ENCODE results near the gene SLC25A3. TPM values are rescaled to one million over a fixed set of nuclear protein-coding genes. Genes with fewer than 3 reads are reported as not detected.
"Not testable (repeated sequence)": the region's sequence is repeated elsewhere in the genome, so short reads cannot be mapped to it uniquely, and the experiment has no call there.

SLC25A3 gene
- total RNA-seq = 100 to 1,000 TPM; 680 to 698 TPM

GRCh38 chr12:98593351-98594049, at the start of gene SLC25A3:
SLC25A3 (plus strand) TSS chr12:98593686; CDS start chr12:98593979, 293 bp downstream.
- H3K9me3 ChIP-seq = no peaks in the 10 kb centered on the region
- no peaks in the 10 kb centered on the region for H3K27me3 ChIP-seq
- H3K4me3 ChIP-seq = peak within 1 kb of the TSS; percentile 79
- DNase-seq = peak; percentile 95
- H3K27ac ChIP-seq = peak within 1 kb of the TSS; percentile 92
- H3K36me3 ChIP-seq = no peaks in the 10 kb centered on the region
- TF ChIP-seq CTCF (IDR thresholded peaks at IDR 0.05) = no peak
- no peaks in the 10 kb centered on the region for H3K4me1 ChIP-seq
- intact Hi-C loops (cut with DNase I) = no loop called here
- peak within 1 kb of the TSS; percentile 98 to 100 for H3K9ac ChIP-seq (ENCODE audit: low read depth in 2 of 2, low read length in 2 of 2)

- no peak overlapping the region for H3K27ac ChIP-seq
- no peak for DNase-seq
- no peaks in the 10 kb centered on the region for H3K4me1 ChIP-seq
- TF ChIP-seq CTCF (IDR thresholded peaks at IDR 0.05) = no peak
- no peak overlapping the region for H3K4me3 ChIP-seq
- H3K27me3 ChIP-seq = no peaks in the 10 kb centered on the region
- intact Hi-C loops (cut with DNase I) = no loop called here
- H3K9ac ChIP-seq (ENCODE audit: low read depth in 2 of 2, low read length in 2 of 2) = no peak overlapping the region
- peaks cover 6% of the 10 kb centered on the region for H3K36me3 ChIP-seq
- no peaks in the 10 kb centered on the region for H3K9me3 ChIP-seq
Measured at GRCh38 chr12:98543701-98544100, 49.8 kb upstream of the SLC25A3 start.

GRCh38 chr12:98544751-98545150, 48.7 kb upstream of the SLC25A3 start:
- Histone ChIP-seq H3K4me1 (no peaks in the 10 kb centered on the region), H3K9me3 (no peaks in the 10 kb centered on the region), H3K36me3 (peaks cover 6% of the 10 kb centered on the region), H3K27me3 (no peaks in the 10 kb centered on the region), H3K27ac (no peak overlapping the region), H3K9ac (ENCODE audit: low read depth in 2 of 2, low read length in 2 of 2) (no peak overlapping the region), H3K4me3 (no peak overlapping the region)
- DNase-seq = no peak
- no peak for TF ChIP-seq CTCF (IDR thresholded peaks at IDR 0.05)
- intact Hi-C loops (cut with DNase I) = no loop called here

GRCh38 chr12:98549371-98550110, 43.9 kb upstream of the SLC25A3 start:
- Histone ChIP-seq H3K9me3 (no peaks in the 10 kb centered on the region), H3K36me3 (peaks cover 6% of the 10 kb centered on the region), H3K27ac (no peak overlapping the region), H3K9ac (ENCODE audit: low read depth in 2 of 2, low read length in 2 of 2) (no peak overlapping the region), H3K27me3 (no peaks in the 10 kb centered on the region), H3K4me1 (no peaks in the 10 kb centered on the region), H3K4me3 (no peak overlapping the region)
- intact Hi-C loops (cut with DNase I) = no loop called here
- no peak for DNase-seq
- TF ChIP-seq CTCF (IDR thresholded peaks at IDR 0.05) = no peak

- H3K4me3 ChIP-seq = no peak overlapping the region
- intact Hi-C loops (cut with DNase I) = no loop called here
- no peaks in the 10 kb centered on the region for H3K4me1 ChIP-seq
- H3K9ac ChIP-seq (ENCODE audit: low read depth in 2 of 2, low read length in 2 of 2) = no peak overlapping the region
- no peaks in the 10 kb centered on the region for H3K27me3 ChIP-seq
- no peak for DNase-seq
- no peak for TF ChIP-seq CTCF (IDR thresholded peaks at IDR 0.05)
- no peak overlapping the region for H3K27ac ChIP-seq
- no peaks in the 10 kb centered on the region for H3K9me3 ChIP-seq
- H3K36me3 ChIP-seq = no peaks in the 10 kb centered on the region
Measured at GRCh38 chr12:98551787-98552186, 41.7 kb upstream of the SLC25A3 start.

GRCh38 chr12:98558097-98558496, 35.4 kb upstream of the SLC25A3 start:
- H3K27me3 ChIP-seq; H3K9ac ChIP-seq (ENCODE audit: low read depth in 2 of 2, low read length in 2 of 2); DNase-seq; H3K4me3 ChIP-seq; H3K4me1 ChIP-seq; intact Hi-C loops (cut with DNase I); H3K27ac ChIP-seq; H3K36me3 ChIP-seq; H3K9me3 ChIP-seq: not testable (repeated sequence)

Data from colonic mucosa (tissue), 4 donors.